ENCODE data around the gene CNTN3.

GRCh38 chr3:74602471-74602870, 12.0 kb downstream of the CNTN3 start:
- TF ChIP-seq CTCF (IDR thresholded peaks at IDR 0.05; ENCODE audit: low read length) (no peak), EZH2 (optimal IDR thresholded peaks at IDR 0.05; ENCODE audit: low read depth, low read length) (no peak)

All from MM.1S (cell line).